ENCODE measurements around the gene TNFRSF1A. TPM values are rescaled to one million over a fixed set of nuclear protein-coding genes. Genes with fewer than 3 reads are reported as not detected.

The TNFRSF1A gene
- total RNA-seq, 4 donors from 2014 or later: 196 to 437 (median 306) TPM

DNA sequence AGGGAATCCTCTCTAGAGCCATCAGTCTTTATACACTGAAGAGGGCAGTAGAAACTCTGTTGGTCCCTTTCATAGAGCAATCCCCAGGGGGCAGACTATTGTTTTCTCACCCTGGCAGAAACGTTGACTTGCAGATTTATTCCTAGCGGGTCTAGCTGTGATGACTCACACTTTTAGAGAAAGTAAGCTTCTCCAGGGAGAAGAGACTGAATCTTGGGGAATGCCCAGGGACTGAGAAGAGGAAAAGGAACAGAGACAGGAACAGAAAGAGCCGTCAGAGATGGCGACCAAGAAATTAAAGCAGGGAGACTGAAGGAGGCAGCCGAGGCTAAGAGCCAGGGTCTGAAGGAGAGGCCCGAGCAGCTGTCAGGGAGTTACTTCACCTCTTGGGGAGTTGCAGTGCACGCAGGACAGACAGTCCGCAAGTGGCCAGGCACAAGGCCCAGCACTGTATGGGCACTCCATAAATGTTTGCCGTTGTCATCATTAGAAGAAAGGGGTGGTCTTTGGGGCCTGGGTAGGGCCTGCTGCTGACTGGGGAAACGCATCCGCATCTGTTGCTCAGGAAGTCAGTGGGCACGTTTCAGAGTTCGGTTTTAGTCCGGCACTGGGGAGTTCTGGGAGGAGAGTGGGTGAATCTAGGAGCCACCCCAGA lies 18.4 kb downstream of the TNFRSF1A start:
- Histone ChIP-seq H3K27ac (peak overlapping the region; percentile 19 to 99 (median 70)), H3K4me3 (peak overlapping the region in 2 of 4 donors; percentile 1 to 28), H3K9me3 (no peaks in the 10 kb centered on the region), H3K4me1 (peaks cover 0 to 68% (median 39%) of the 10 kb centered on the region in 4 donors), H3K27me3 (no peaks in the 10 kb centered on the region), H3K36me3 (peaks cover 0 to 13% (median 2%) of the 10 kb centered on the region in 3 donors)
- TF ChIP-seq POLR2A (IDR thresholded peaks at IDR 0.05) (no peak), EP300 (IDR thresholded peaks at IDR 0.05) (no peak), CTCF (IDR thresholded peaks at IDR 0.05) (peak in 4 of 5 experiments; percentile 32 to 51 (median 42))
- no peak for DNase-seq (ENCODE audit: low spot score in 2 of 2)
- WGBS, 2 donors: 2 to 13% methylated on average over 14 of the region's 14 CpGs

DNA sequence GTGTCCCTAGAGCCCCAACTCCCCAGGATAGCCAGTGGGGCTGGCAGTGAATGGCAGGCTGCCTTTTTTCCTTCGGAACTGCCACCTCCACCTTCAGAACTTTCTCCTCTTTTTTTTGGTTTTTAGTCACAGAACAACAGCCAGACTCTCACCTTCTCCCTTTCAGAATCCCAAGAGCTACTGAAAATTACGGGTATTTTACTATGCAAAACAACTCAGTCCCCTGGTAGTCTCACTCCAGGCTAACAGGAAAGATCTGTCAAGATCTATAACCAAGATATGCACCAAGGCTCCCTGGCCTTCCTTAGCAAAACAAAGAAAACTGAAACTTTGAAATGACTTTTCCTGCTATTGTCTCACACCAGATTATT lies 18.9 kb downstream of the TNFRSF1A start:
- TF ChIP-seq POLR2A (IDR thresholded peaks at IDR 0.05) (no peak), CTCF (IDR thresholded peaks at IDR 0.05) (no peak), EP300 (IDR thresholded peaks at IDR 0.05) (no peak)
- H3K9me3 ChIP-seq: no peaks in the 10 kb centered on the region
- no peaks in the 10 kb centered on the region for H3K27me3 ChIP-seq
- peak overlapping the region in 3 of 4 donors; percentile 69 to 99 (median 72) for H3K27ac ChIP-seq
- peaks cover 0 to 63% (median 39%) of the 10 kb centered on the region in 4 donors for H3K4me1 ChIP-seq
- DNase-seq (ENCODE audit: low spot score in 2 of 2): no peak
- no peak overlapping the region for H3K4me3 ChIP-seq
- WGBS, 2 donors: 33 to 36% methylated on average over 2 of the region's 2 CpGs
- H3K36me3 ChIP-seq: peaks cover 0 to 8% (median 0%) of the 10 kb centered on the region in 3 donors

GRCh38 chr12:6322352-6322751 lies 19.5 kb downstream of the TNFRSF1A start:
- WGBS, 2 donors: 82 to 90% methylated on average over 4 of the region's 4 CpGs
- peaks cover 0 to 57% (median 37%) of the 10 kb centered on the region in 4 donors for H3K4me1 ChIP-seq

DNA sequence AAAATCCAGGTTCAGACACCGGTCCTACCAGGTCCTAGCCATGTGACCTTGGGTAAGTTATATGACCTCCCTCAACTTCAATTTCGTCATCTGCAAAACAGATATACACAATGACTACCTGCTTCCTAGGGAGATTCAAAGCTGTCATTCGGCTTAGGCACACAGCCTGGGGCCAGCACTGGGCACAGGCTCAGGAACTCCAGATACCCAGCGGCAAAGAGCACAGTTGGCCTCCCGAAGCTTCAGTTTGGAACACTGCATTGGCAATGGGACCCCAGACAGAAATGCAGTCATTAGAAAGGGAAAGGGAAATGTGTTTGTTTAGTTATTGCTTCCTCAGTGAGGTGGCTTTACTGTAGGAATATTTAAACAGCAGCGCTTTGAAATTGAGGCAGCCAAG lies 20.0 kb downstream of the TNFRSF1A start:
- DNase-seq (ENCODE audit: low spot score in 2 of 2): no peak
- Histone ChIP-seq H3K4me1 (peaks cover 0 to 52% (median 33%) of the 10 kb centered on the region in 4 donors), H3K4me3 (no peak overlapping the region), H3K36me3 (no peaks in the 10 kb centered on the region), H3K27ac (peak overlapping the region in 1 of 4 donors; percentile 99), H3K9me3 (no peaks in the 10 kb centered on the region), H3K27me3 (no peaks in the 10 kb centered on the region)
- no peak for TF ChIP-seq POLR2A (IDR thresholded peaks at IDR 0.05)
- no peak for TF ChIP-seq EP300 (IDR thresholded peaks at IDR 0.05)
- TF ChIP-seq CTCF (IDR thresholded peaks at IDR 0.05): no peak
- WGBS, 2 donors: 81 to 82% methylated on average over 6 of the region's 6 CpGs

More at GRCh38 chr12:6322352-6322751, 19.5 kb downstream of the TNFRSF1A start:
- H3K9me3 ChIP-seq: no peaks in the 10 kb centered on the region
- TF ChIP-seq POLR2A (IDR thresholded peaks at IDR 0.05) (no peak), CTCF (IDR thresholded peaks at IDR 0.05) (no peak), EP300 (IDR thresholded peaks at IDR 0.05) (no peak)
- peaks cover 0 to 2% (median 0%) of the 10 kb centered on the region in 3 donors for H3K36me3 ChIP-seq
- H3K27ac ChIP-seq: peak overlapping the region in 3 of 4 donors; percentile 69 to 99 (median 72)
- H3K4me3 ChIP-seq: no peak overlapping the region
- no peaks in the 10 kb centered on the region for H3K27me3 ChIP-seq
- DNase-seq (ENCODE audit: low spot score in 2 of 2): no peak

GRCh38 chr12:6319446-6319845 lies 22.4 kb downstream of the TNFRSF1A start:
- H3K36me3 ChIP-seq: no peaks in the 10 kb centered on the region
- 80 to 86% methylated on average over 4 of the region's 4 CpGs for WGBS, 2 donors

More at GRCh38 chr12:6319446-6319845, 22.4 kb downstream of the TNFRSF1A start:
- TF ChIP-seq POLR2A (IDR thresholded peaks at IDR 0.05) (no peak), EP300 (IDR thresholded peaks at IDR 0.05) (no peak), CTCF (IDR thresholded peaks at IDR 0.05) (no peak)
- Histone ChIP-seq H3K4me3 (no peak overlapping the region), H3K9me3 (no peaks in the 10 kb centered on the region), H3K4me1 (peaks cover 0 to 28% (median 20%) of the 10 kb centered on the region in 4 donors), H3K27me3 (no peaks in the 10 kb centered on the region), H3K27ac (no peak overlapping the region)
- no peak for DNase-seq (ENCODE audit: low spot score in 2 of 2)

All from tibial nerve (tissue), 4 donors.